ENCODE data around the gene CELF3. TPM values are rescaled to one million over a fixed set of nuclear protein-coding genes. Genes with fewer than 3 reads are reported as not detected.
A peak's percentile ranks its signal among the peaks of the same experiment; 100 is the strongest.

The CELF3 gene
- total RNA-seq (2014; rRNA removed; shearing (Covaris generic)) (0.31 and 0.39 TPM in 2 replicates), polyA plus RNA-seq (2016; fragmentation: Nextera tagmentation; extraction: Ambion mirVana) (0.16 and 0.58 TPM in 2 replicates)
- long read RNA-seq = 0 reads

DNA sequence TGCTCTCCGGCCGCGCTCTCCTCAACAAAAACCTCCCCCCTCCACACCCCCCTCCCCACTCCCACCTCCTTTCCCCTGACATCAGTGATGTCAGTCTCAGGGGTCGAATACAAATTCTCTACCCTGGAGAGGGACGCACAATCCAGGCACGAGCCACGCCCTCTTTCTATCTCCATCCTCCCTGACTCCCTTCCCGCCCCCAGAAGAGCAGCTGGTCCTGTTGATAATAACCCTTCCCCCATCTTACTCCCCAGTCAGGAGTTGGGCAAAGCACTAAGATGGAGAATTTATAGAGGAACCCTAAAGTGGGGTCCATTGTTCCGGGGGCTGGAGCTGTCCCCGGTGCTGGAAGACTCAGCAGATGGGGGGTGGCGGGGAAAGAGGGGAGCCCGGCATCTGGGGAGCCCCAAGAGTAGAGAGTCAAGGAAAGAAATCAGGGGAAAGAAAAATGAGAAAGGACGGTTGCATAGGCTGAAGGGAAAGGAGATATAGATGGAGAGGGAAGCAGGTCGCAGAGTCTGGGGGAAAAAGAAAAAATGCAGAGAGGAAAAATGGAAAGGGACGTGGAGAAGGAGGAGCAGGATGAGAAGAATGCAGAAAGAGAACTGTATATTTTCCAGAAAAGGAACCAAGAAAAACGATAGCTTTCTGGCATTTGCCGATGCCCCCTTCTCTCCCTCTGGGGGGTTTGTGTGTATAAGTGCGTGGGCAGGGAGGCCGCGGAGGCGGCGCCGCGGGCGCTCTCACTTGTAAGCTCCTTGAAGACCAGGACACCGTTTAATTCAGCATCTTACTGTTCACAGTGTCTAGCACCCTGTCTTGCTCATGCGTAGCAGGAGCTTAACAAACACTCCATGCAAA is at the start of gene CELF3:
CELF3 (minus strand) TSS at position 33 of the 861 bp plus-strand sequence. CDS start 783 bp downstream, outside the sequence.
- Histone ChIP-seq H3F3A (replicated peaks; ENCODE audit: low read depth) (no peaks in the 10 kb centered on the region), H3K27me3 (ENCODE audit: insufficient read depth) (peaks cover 45% of the 10 kb centered on the region), H3K9me2 (ENCODE audit: insufficient read depth) (no peaks in the 10 kb centered on the region), H3K4me3 (peak within 1 kb of the TSS; percentile 64), H3K36me3 (ENCODE audit: insufficient read depth) (no peaks in the 10 kb centered on the region), H3K4me1 (ENCODE audit: insufficient read depth) (peaks cover 27% of the 10 kb centered on the region), H3K79me2 (replicated peaks; ENCODE audit: insufficient read depth) (no peaks in the 10 kb centered on the region), H4K20me1 (replicated peaks; ENCODE audit: insufficient read depth) (0 out of 2 replicates have a peak, but pooled peaks cover 2% of the 10 kb centered on the region), H2AFZ (peak within 1 kb of the TSS; percentile 87), H3K4me2 (peak within 1 kb of the TSS; percentile 81), H3K27ac (ENCODE audit: low read depth) (peak within 1 kb of the TSS; percentile 94)
- peak; percentile 86 for DNase-seq (ENCODE audit: low spot score)
- peak; percentile 25 for ATAC-seq
- H3K27ac Mint-ChIP-seq = peak within 1 kb of the TSS; percentile 92
- H3K4me3 Mint-ChIP-seq = peak within 1 kb of the TSS; percentile 72
- peaks cover 35% of the 10 kb centered on the region for H3K4me1 Mint-ChIP-seq
- peaks cover 32% of the 10 kb centered on the region for H3K27me3 Mint-ChIP-seq (ENCODE audit: insufficient read depth, low read depth, poor library complexity)
- H3K36me3 Mint-ChIP-seq (ENCODE audit: low read depth) = no peaks in the 10 kb centered on the region
- H3K9me3 Mint-ChIP-seq = no peaks in the 10 kb centered on the region
- TF ChIP-seq, protein P1, sequence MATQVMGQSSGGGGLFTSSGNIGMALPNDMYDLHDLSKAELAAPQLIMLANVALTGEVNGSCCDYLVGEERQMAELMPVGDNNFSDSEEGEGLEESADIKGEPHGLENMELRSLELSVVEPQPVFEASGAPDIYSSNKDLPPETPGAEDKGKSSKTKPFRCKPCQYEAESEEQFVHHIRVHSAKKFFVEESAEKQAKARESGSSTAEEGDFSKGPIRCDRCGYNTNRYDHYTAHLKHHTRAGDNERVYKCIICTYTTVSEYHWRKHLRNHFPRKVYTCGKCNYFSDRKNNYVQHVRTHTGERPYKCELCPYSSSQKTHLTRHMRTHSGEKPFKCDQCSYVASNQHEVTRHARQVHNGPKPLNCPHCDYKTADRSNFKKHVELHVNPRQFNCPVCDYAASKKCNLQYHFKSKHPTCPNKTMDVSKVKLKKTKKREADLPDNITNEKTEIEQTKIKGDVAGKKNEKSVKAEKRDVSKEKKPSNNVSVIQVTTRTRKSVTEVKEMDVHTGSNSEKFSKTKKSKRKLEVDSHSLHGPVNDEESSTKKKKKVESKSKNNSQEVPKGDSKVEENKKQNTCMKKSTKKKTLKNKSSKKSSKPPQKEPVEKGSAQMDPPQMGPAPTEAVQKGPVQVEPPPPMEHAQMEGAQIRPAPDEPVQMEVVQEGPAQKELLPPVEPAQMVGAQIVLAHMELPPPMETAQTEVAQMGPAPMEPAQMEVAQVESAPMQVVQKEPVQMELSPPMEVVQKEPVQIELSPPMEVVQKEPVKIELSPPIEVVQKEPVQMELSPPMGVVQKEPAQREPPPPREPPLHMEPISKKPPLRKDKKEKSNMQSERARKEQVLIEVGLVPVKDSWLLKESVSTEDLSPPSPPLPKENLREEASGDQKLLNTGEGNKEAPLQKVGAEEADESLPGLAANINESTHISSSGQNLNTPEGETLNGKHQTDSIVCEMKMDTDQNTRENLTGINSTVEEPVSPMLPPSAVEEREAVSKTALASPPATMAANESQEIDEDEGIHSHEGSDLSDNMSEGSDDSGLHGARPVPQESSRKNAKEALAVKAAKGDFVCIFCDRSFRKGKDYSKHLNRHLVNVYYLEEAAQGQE (IDR thresholded peaks at IDR 0.05; ENCODE audit: unreplicated experiment) = peak; percentile 87
- TF ChIP-seq JUNB (IDR thresholded peaks at IDR 0.05; ENCODE audit: unreplicated experiment) = peak; percentile 97
- TF ChIP-seq STAT1 (IDR thresholded peaks at IDR 0.05; ENCODE audit: unreplicated experiment) = no peak
- TF ChIP-seq, protein P2, sequence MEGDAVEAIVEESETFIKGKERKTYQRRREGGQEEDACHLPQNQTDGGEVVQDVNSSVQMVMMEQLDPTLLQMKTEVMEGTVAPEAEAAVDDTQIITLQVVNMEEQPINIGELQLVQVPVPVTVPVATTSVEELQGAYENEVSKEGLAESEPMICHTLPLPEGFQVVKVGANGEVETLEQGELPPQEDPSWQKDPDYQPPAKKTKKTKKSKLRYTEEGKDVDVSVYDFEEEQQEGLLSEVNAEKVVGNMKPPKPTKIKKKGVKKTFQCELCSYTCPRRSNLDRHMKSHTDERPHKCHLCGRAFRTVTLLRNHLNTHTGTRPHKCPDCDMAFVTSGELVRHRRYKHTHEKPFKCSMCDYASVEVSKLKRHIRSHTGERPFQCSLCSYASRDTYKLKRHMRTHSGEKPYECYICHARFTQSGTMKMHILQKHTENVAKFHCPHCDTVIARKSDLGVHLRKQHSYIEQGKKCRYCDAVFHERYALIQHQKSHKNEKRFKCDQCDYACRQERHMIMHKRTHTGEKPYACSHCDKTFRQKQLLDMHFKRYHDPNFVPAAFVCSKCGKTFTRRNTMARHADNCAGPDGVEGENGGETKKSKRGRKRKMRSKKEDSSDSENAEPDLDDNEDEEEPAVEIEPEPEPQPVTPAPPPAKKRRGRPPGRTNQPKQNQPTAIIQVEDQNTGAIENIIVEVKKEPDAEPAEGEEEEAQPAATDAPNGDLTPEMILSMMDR (conservative IDR thresholded peaks at IDR 0.05; ENCODE audit: low read depth in 2 of 2) = no peak
- TF ChIP-seq CREB1 (CRISPR knock-in tag; IDR thresholded peaks at IDR 0.05; ENCODE audit: low read depth) = peak; percentile 62

DNA sequence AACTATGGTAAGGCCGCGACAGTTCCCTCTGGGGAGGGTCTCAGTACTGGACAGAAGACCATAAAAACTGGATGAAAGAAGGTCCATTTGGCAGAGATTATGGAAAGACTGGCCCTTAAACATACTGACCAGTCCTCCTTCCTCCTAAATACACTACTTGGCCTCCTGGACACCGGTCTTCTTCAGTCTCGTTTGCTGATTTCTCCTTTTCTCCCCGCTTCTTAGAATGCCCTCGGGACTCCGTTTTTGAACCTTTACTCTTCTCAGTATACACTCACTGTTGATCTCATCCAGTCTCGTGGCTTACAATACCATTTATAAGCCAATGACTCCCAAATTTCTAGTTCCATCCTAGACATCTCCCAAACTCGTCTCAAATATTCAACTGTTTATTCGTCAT is 47.4 kb upstream of the CELF3 start:
- peaks cover 32% of the 10 kb centered on the region for H3K36me3 Mint-ChIP-seq (ENCODE audit: low read depth)
- no peaks in the 10 kb centered on the region for H3F3A ChIP-seq (replicated peaks; ENCODE audit: low read depth)
- H3K4me1 ChIP-seq (ENCODE audit: insufficient read depth) = peaks cover 5% of the 10 kb centered on the region; the same call in 1 of the 2 replicates
- H3K4me2 ChIP-seq = peak overlapping the region; percentile 89
- no peaks in the 10 kb centered on the region for H3K27me3 ChIP-seq (ENCODE audit: insufficient read depth)
- H3K79me2 ChIP-seq (replicated peaks; ENCODE audit: insufficient read depth) = peaks cover 9% of the 10 kb centered on the region
- no peaks in the 10 kb centered on the region for H3K9me2 ChIP-seq (ENCODE audit: insufficient read depth)
- peak overlapping the region; percentile 80 for H3K4me3 Mint-ChIP-seq
- peak overlapping the region; percentile 90 for H2AFZ ChIP-seq
- ATAC-seq (no peak), DNase-seq (ENCODE audit: low spot score) (no peak)
- H3K9me3 Mint-ChIP-seq = no peaks in the 10 kb centered on the region
- H3K4me1 Mint-ChIP-seq = peaks cover 7% of the 10 kb centered on the region
- H3K27ac Mint-ChIP-seq = peak overlapping the region; percentile 67
- peak overlapping the region; percentile 97 for H3K4me3 ChIP-seq
- no peaks in the 10 kb centered on the region for H4K20me1 ChIP-seq (replicated peaks; ENCODE audit: insufficient read depth)
- peak overlapping the region; percentile 90 for H3K27ac ChIP-seq (ENCODE audit: low read depth)
- H3K27me3 Mint-ChIP-seq (ENCODE audit: insufficient read depth, low read depth, poor library complexity) = no peaks in the 10 kb centered on the region
- peaks cover 23% of the 10 kb centered on the region for H3K36me3 ChIP-seq (ENCODE audit: insufficient read depth)
- TF ChIP-seq, protein P1 (IDR thresholded peaks at IDR 0.05; ENCODE audit: unreplicated experiment) = no peak
- TF ChIP-seq STAT1 (IDR thresholded peaks at IDR 0.05; ENCODE audit: unreplicated experiment) = no peak
- no peak for TF ChIP-seq EZH2 (IDR thresholded peaks at IDR 0.05; ENCODE audit: low read depth, unreplicated experiment)
- TF ChIP-seq ZNF331 (CRISPR knock-in tag; IDR thresholded peaks at IDR 0.05; ENCODE audit: low read depth) = no peak
- no peak for TF ChIP-seq EZH2phosphoT487 (IDR thresholded peaks at IDR 0.05; ENCODE audit: unreplicated experiment)
- no peak for TF ChIP-seq CREB1 (CRISPR knock-in tag; IDR thresholded peaks at IDR 0.05; ENCODE audit: low read depth)
- TF ChIP-seq JUNB (IDR thresholded peaks at IDR 0.05; ENCODE audit: unreplicated experiment) = no peak
- no peak for TF ChIP-seq POLR2AphosphoS5 (IDR thresholded peaks at IDR 0.05; ENCODE audit: low read depth)
- TF ChIP-seq NANOG (IDR thresholded peaks at IDR 0.05; ENCODE audit: borderline replicate concordance) = no peak
